HG02852 (cell line): ENCODE data around the gene KIAA0040.

Experiments
- ATAC-seq: cut with Tn5 transposase; IDR thresholded peaks from one replicate; pipeline ENCODE4 v1.9.1; 2021; ENCODE audit warnings: mild to moderate bottlenecking, moderate library complexity; ENCODE audit not compliant: unreplicated experiment

KIAA0040 gene

DNA sequence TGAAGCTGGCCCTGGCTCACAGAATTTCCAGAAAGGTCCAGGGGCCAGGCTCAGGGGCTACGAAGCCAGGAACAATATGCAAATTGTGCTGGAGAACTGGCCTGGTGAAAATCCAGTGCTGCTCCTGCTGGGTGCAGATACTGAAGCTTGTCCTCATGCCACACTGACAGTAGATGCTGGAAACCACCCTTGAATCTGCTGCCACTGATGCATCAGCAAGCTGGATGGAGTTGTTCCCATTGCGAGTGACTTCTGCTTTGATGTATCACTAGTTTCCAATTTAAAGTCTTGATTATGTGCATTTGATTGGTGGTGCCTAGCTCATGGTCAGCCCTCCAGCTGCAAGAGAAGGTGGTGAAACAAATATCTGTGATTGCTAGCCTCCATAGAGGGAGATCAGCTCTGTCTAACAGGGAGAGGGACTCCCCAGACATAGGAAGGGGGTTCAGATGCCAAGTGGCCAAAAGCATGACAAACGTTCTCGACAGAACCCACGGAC lies 11.0 kb upstream of the KIAA0040 start:
- no peak for ATAC-seq

DNA sequence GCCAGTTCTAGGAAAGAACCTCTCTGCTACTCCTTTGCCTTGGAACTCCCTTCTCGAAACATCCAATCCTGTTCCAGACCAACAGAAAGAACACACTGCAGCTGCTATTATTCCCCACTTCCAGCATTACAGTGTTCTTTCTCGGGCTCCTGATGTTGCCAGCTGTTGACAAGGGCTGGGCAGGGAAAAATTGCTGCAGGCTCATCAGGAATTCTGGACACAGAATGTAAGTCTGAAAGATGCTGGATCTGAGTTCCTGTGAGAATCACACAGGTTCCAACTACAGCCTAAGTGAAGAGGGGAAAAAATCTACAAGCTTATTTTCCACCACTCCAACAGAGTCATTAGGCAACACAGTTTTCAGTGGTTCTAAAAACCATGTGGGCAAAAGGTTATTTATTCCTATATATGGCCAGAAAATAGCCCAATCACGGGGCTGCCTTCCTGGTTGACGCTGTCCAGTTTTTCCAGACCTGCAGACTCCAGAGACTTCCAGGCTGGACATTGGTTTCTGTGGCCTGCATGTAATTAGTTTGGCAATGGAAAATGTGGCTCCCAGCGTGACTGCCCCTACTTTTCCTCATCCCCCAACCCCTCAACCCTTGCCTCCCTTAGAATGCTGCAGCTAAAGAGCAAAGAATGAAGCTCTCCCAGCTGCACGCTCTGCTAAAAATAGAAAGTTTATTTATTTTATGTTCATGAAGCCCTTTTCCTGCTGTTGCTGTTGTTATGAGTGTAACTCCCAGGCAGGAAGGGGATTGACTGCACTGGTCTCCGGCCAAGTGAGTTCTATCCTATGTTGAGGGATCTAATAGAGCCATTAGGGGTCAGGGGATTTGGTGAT lies 8.3 kb upstream of the KIAA0040 start:
- ATAC-seq, result no peak

DNA sequence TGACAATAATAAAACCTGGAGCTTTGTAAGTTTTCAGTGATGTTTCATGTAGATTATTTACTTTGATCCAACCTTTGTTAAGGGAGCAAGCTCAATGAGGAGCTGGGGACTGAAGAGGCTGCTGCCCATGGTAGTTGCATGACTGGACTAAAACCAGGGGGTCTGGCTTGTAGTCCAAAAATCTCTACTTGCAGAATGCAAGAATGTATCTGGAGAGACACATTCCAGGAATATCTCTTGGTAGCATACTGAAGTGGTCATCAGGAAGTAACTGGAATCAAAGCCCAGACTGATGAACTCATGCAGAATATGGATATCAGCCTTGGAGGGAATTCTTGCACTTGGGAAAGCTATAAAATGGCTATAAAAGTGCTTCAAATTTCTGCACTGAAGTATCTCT lies 5.8 kb upstream of the KIAA0040 start:
- ATAC-seq, result no peak

DNA sequence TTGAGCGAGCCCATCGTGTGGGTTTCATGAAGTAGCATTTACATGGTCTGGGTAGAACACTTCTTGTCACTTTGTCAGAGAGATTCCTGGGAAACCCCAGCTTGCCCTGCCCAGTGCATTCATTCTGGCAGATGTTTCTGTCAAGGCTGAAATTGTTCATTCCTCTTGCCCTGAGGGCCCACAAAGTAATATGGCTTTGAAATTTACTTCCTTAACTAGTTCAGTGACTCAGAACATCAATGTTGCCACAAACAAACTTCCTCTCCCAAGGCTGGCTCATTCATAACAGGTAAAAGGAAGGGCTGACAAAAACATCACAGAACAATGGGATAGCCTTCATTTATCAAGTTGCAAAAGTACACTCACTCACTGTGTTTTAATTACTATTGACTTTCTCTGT lies 5.0 kb upstream of the KIAA0040 start:
- ATAC-seq, result no peak

DNA sequence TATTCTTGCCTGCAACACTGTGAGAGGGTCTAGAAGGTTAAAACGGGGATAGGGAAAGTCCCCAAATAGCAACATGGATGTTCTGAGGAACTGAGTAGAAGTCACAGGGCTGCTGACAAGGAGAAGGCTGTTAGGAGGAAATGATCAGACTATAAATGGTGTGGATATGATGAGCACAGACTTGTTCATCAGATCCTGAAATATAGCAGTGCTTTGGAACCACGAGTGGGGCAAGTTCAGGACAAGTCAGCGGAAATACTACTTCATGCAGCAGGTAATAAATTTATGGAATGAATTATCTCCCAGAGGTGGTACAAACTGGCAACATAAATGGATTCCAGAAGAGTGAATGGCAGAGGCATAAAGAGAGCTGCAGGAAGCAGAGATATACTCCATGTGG lies 3.2 kb upstream of the KIAA0040 start:
- ATAC-seq, result no peak

DNA sequence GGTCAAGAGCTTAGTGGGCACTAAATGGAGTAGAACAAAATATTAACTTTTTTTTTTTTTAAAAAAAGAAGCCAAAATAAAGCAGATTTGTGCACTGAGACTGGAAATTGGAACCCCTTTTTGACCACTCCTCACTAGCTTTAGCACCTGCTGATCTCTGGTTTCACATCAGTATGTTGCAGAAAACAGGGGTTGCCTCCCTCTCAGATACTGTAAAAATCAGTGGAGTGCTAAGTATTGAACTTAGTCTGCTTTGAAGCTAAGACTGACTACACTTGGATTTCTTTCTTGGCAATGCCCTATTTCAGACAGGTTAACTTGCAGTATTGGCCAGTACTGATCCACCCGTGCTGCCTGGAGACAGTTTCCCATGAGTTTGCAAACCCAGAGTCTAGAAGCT lies 2.7 kb upstream of the KIAA0040 start:
- ATAC-seq, result no peak

DNA sequence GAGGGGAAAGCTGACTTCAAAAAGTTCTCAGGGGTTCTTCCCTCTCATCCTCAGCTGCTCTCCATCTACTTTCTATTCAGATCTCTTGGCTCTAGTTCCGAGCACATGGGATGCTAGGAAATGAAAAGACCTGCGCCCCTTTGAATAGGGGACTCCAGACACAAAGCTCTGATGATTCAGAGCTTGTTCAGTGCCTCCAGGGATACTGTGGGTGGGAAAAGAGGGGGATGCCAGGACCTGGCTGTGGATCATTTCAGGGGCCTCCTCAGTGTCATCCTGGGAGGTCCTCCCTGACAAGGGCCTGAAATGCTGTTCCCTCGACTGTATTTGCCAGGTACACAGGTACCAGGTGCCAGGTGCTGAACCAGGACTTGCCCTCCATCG lies 943 bp upstream of the KIAA0040 start:
- ATAC-seq, result no peak

DNA sequence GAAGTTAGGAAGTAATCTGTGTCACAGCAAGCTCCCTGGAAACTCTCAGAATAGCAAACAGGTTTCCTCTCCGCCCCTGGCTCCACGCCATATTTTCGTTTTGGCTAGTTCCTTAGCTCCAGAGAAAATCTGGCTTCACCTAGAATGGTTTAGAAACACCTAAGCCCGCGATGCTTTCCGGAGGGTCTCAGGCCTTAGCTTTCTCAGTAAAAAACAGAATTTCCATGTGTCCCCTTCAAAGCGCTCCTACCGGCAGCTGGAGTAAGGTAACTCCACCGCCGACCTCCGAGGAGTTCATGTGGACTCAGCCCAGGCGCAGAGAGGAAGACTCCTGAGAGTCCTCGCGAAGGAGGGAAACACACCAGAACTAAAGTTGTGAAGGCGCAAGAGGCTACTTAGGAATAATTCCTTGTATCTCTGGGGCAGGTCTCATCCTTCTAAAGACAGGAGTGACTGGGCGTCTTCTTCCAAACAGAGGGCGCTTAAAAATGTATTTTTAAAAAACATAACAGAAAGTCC lies 406 bp downstream of the KIAA0040 start:
- no peak for ATAC-seq

DNA sequence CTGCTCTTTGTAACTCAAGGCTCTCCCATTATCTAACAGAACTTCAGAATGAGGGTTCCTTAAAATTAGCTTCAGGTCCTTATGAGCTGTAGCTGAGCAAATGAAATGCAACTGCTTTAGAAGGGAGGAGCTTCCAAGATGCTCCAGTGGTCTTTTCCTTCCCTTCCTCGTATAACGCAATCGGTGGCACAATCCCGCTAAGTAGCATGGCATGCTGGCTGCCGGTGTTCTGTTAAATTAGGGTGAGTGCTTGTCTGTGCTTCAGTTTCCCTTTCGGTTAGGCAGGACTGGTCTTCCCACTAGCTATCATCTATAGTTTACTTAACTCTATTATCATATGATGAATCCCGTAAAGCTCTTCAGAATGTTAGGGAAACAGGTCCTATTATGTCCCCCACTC lies 917 bp downstream of the KIAA0040 start:
- ATAC-seq, result peak; percentile 21

DNA sequence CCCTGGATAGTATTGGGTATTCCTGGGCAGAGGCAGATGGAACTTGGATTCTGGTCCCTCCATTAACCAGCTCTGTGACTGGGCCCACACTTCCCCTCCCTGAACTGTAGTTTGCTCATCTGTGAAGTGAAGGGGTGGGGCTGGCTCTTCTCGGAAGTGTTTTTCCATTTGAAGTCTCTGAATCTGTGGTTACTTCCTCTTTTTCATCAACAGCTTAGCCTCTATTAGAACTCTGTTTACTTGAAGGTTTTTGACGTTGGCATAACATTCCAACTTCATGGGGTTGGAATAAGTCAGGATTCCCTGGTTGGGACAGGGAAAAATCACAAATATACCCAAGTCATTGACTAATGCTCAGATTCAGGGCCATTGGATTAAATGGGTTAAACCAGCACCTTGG lies 3.6 kb downstream of the KIAA0040 start:
- ATAC-seq, result peak; percentile 60

DNA sequence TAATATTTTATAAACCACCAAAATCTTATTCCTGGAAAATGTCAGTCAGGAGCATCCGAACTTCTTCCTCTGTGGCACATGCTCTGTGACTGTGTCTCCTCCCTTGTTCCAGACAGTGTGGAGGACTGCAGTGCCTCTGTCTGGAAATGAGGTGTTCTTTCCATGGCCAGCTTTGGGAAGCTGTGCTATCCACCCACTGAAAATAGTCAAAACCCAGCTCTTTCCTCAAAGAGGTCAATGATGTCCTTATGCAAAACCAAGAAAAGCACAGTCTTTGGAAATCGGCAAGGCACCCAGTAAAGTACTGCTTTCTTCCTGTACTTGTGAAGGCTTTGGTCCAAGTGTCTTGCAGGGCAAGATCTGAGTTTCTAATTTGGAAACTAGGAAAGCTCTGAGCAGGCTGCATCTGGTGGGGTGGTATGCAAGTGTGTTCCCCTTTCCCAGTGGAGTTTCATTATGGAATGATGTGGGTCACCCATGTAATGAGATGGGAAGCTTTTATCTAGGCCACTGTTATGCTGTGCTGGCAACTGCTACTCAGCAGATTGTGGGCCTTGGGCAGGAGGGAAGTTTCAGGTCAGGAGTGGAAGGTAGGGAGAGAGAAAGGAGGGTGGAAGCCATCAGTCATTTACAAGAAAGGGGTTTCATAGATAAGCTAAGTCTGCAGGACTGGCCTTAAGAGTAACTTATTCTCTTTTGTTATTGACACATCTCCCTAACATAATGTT lies 6.0 kb downstream of the KIAA0040 start:
- ATAC-seq, result no peak

DNA sequence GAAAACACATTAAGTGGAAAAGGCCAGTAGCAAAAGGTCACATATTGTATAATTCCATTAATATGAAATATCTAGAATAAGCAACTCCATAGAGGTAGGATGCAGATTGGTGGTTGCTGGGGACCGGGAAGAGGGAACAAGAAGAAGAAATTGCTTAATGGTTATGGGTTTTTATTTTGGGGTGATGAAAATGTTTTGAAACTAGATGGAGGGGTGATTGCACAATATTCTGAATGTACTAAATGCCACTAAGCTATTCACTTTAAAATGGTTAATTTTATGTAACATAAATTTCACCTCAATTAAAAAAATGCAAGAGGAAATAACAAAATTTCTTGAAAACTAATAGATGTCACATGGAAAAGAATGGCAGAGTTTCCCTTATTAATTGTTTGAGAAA lies 6.7 kb downstream of the KIAA0040 start:
- ATAC-seq, result no peak

DNA sequence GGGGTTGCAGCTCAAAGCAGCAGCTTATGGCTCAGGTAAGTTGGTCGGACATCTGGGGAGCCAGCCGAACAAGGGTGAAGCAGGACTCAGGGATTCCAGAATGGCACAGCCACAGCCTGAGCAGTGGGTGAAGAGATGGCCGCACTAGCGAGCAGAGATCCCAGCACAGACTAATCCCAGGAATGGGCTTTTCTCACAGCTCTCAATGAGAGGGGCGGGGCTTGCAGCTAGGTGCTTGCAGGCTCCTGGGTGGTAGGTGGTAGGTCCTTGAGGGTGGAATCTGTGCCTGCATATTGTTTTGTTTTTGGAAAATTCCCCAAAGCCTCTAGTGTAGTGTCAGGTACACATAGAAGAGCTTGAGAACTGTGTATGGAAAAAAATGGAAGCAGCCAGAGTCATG lies 9.0 kb downstream of the KIAA0040 start:
- ATAC-seq, result no peak

DNA sequence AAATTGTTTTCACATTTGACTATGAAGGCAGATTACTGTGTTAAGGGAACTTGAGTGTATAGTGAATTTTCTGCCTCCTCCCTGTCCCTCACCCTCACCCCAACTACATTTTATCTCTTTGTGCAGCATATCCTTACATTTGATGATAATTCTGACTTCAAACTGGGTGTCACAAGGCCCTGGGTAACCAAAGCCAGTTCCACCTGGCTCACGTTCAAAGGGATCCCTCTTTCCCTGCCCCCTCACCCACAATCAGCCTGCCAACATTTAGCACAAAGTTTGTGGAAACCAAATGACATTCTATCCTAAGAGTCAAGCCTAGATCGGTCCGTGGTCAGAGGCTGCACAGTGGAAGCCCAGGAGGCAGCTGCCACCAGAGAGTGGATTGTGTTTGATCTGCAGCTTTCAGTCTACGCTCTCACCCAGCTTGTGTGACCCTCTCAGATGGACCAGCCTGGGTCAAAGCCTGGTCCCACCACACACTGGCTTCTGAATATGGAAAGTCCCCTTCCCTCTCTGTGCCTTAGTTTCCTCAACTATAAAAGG lies 10.3 kb downstream of the KIAA0040 start:
- no peak for ATAC-seq

DNA sequence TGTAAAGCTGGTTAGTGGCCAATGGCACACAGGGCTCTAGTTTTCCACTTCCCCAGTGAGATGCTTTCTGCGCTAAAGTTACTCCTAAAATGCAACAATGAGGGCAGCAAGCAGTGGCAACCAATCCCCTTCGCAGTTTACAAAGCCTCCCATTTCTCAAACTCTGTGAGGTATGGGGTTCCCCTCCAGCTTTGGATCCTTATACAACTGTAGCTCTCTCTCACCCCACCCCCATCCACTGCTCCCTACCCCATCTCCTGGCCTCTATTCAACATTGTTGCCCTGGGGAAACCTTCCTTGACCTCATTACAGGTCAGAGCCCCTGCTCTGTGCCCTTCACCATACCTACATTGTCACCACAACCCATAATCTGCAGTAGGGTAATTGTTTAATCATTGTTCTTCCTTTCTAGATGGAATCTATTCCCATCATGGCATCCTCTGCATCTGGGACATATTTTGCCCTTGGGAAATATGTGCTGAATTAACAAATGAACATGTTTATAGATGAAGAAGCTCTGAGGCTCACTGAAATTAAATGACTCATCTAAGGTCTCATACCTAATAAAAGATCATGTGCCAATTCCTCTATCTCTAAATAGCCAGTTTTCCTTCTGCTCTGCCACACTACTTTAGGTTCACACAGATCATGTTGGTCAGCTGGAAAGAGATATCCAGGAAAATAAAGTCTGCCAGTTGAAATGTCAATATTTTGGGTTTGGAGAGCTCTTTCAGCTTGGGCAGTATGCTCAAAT lies 12.6 kb downstream of the KIAA0040 start:
- ATAC-seq, result no peak

DNA sequence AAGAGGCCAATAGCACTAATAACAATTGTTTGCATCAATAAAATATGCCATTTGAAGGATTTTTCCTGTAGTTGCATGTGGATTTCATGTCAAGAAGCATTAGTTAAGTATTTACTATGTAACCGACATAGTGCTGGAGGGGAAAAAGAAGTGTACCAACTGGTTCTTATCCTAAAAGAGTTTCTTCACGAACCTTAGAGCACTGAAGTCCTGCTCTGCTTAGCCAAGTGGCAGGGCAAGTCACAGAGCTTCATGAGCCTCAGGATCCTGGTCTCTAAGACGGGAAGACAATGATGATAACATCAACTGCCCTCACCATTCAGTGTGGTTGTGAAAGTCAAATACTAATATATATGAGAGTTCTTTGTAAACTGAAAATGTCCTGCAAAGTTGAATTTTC lies 14.1 kb downstream of the KIAA0040 start:
- no peak for ATAC-seq

DNA sequence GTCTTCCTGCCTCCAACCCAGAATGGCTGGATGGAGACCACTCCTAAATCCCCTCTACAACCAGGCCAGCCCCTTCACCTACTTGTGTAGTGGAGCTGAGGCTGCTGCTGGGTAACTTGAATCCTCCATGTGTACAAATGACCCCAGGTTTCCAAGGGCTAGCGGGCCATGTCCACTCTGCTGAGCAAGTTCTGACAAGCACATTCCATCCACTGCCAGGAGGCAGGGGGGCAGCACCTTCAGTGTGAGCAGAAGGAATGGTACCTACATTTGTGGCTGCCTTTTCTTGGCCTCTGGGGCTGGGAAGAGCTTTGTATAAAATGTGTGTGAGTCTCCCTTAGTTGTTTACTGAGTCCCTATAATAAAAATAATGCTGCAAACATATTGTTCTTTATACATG lies 14.5 kb downstream of the KIAA0040 start:
- ATAC-seq, result no peak

DNA sequence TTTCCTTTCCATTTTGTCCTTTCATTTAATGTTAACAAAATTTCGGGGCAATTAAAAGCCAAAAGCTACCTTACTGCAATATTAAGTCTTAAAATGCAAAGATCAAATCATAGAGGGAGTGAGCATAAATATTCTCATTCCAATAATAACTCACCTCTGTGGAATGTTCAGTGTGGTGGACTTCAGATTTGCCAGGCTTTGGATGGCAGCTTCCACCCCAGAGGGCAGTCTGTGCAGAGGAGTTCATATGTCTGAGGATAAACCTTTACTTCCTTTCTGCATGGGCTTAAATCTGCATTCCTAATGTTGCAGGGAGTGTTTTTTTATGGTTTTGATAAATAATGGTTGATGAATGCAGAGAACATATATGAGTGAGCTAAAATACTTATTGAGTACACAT lies 16.3 kb downstream of the KIAA0040 start:
- no peak for ATAC-seq

DNA sequence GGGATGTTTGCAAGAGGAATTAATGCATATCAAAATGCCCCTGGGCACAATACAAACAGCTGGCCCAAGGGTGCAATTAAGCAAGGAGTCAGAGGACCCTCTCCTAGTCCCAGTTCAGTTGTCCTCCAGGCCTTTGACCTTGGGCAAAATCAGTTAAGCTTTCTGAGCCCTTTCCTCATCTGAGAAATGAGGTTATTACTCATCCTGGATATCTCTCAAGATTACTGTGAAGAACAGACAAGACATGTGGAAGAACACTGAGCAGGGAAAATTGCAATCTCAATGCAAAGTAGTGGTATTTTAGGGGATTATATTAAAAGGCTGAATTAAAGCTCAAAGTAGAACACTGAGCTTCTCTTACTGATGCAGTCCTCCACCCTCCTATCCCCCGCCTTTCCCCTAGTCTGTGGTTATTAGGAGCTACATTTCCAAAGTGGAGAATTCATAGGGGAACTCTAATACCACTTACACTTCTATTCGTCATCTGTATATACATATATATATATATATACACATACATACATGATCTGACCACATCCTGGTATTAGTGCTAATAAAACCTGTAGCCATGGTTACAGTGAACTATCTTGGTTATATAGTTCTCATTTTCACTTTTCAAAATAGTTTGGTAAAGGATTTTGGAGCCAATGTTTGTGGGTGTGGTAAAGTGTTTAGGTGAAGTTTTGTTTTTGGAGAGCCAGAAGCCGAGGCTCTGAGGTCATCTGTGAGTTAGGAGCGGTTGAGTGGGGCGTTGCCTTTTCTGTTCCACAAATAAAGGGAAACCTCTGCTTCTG lies 18.1 kb downstream of the KIAA0040 start:
- peak; percentile 80 for ATAC-seq

DNA sequence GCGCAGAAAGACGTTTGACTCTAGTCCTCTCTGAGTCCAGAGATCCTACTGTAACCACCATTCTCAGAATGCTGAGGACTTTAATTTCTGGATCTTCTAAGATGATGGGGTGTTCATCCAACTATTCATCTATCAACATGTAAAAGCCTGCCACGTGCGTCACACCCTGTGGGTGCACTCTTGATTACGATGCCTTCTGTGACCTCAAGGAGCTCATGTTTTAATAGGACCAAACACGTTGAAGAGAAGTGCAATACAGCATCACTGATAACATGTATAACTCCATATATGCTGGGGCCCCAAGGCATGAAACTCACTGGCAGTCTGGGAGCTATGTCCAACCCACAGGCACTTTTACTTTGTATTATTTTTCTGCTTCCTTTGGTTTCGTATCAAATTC lies 19.0 kb downstream of the KIAA0040 start:
- ATAC-seq, result no peak
